K562 (cell line): ENCODE results near the gene SNUPN. TPM values are rescaled to one million over a fixed set of nuclear protein-coding genes. Genes with fewer than 3 reads are reported as not detected.

Experiments
- BMI1 ChIP-seq: fragments of 150-350 bp; IDR thresholded peaks from 2 replicates; pipeline ENCODE4 v1.6.1; 2014; ENCODE audit warnings: low read length
- CC2D1A ChIP-seq: fragments of 450-650 bp; IDR thresholded peaks from 2 replicates; pipeline ENCODE4 v1.6.1; 2017; ENCODE audit warnings: mild to moderate bottlenecking
- EP300 ChIP-seq: IDR thresholded peaks from 2 replicates; pipeline ENCODE4 v1.6.1; 2012; ENCODE audit warnings: low read length, improper control_type of control experiment
- ESRRA ChIP-seq: fragments of 450-650 bp; IDR thresholded peaks from 2 replicates; pipeline ENCODE4 v1.6.1; 2014; ENCODE audit warnings: low read depth, mild to moderate bottlenecking, moderate library complexity, borderline replicate concordance
- HEY1 ChIP-seq: fragments of 250-450 bp; sonication (Bioruptor Pico); IDR thresholded peaks from 2 replicates; pipeline ENCODE4 v1.5.0; 2020; ENCODE audit warnings: mild to moderate bottlenecking, moderate library complexity, borderline replicate concordance
- MAFG ChIP-seq: fragments of 450-650 bp; conservative IDR thresholded peaks from 2 replicates; pipeline ENCODE4 v1.6.1; 2016; ENCODE audit warnings: missing genetic modification characterization, missing compliant biosample characterization
- MCM5 ChIP-seq: fragments of 450-650 bp; IDR thresholded peaks from 2 replicates; pipeline ENCODE4 v1.6.1; 2016; ENCODE audit warnings: low read depth
- MCM7 ChIP-seq, 2 experiments: fragments of 450-650 bp; IDR thresholded peaks; 2 replicates each; pipeline ENCODE4 v1.6.1; 2016 to 2018
- MEIS2 ChIP-seq: fragments of 450-650 bp; IDR thresholded peaks from 2 replicates; pipeline ENCODE4 v1.6.1; 2014; ENCODE audit warnings: mild to moderate bottlenecking; ENCODE audit not compliant: partially characterized antibody
- MXD1 ChIP-seq: fragments of 250-450 bp; sonication (Bioruptor Pico); IDR thresholded peaks from 2 replicates; pipeline ENCODE4 v1.8.0; 2021; ENCODE audit warnings: borderline replicate concordance, mild to moderate bottlenecking, moderate library complexity; ENCODE audit not compliant: poor library complexity, severe bottlenecking
- PML ChIP-seq: IDR thresholded peaks from 2 replicates; pipeline ENCODE4 v1.6.1; 2012; ENCODE audit warnings: low read length, inconsistent platforms
- SNIP1 ChIP-seq: fragments of 450-650 bp; IDR thresholded peaks from 2 replicates; pipeline ENCODE4 v1.7.1; 2017; ENCODE audit warnings: low read depth, mild to moderate bottlenecking
- TCF3 ChIP-seq: sonication (generic); formaldehyde crosslinking; IDR thresholded peaks from 2 replicates; pipeline ENCODE4 v1.4.0; 2020; ENCODE audit warnings: mild to moderate bottlenecking, missing genetic modification reagents
- YBX1 ChIP-seq: fragments of 450-650 bp; IDR thresholded peaks from 2 replicates; pipeline ENCODE4 v1.7.1; 2016; ENCODE audit warnings: mild to moderate bottlenecking
- ZKSCAN1 ChIP-seq: fragments of 150-350 bp; IDR thresholded peaks from 2 replicates; pipeline ENCODE4 v1.6.1; 2016; ENCODE audit warnings: low read depth, low read length
- ZNF3 ChIP-seq: fragments of 250-450 bp; sonication (Bioruptor Pico); IDR thresholded peaks from 2 replicates; pipeline ENCODE4 v1.5.0; 2021; ENCODE audit warnings: mild to moderate bottlenecking, moderate library complexity
- ZNF830 ChIP-seq: fragments of 250-450 bp; sonication (Bioruptor Pico); IDR thresholded peaks from 2 replicates; pipeline ENCODE4 v1.5.0; 2021; ENCODE audit warnings: mild to moderate bottlenecking
- polyA plus RNA-seq, 8 experiments: library from polyadenylated mRNA; depleted of rRNA in 4 of 8; stranded (reverse) in 5 of 8; unstranded in 3 of 8; fragments of >200 nt; fragmentation: Nextera tagmentation in 2 of 8; fragmentation: Illumina TruSeq in 1 of 8; extraction: Ambion mirVana in 2 of 8; extraction: Trizol in 1 of 8; gene quantifications; 2 replicates each; pipeline versions ENCODE4 v1.2.1 to v1.2.3, GENCODE V29; 2011 to 2014; ENCODE audit warnings: inconsistent platforms in 1 of 8, missing spikeins in 1 of 8
- total RNA-seq, 7 experiments: library from RNA; depleted of rRNA in 6 of 7; stranded (reverse); fragments of >200 nt in 6 of 7; fragmentation: Illumina TruSeq in 2 of 7; extraction: Trizol in 2 of 7; gene quantifications; 2 replicates each; pipeline versions ENCODE4 v1.2.1 to v1.2.3, GENCODE V29; 2011 to 2021; ENCODE audit warnings: low replicate concordance in 1 of 7
- TF ChIP-seq, protein P1 (sequence below): fragments of 450-650 bp; formaldehyde crosslinking; IDR thresholded peaks from 2 replicates; pipeline ENCODE4 v1.4.0; 2022; ENCODE audit warnings: mild to moderate bottlenecking, moderate library complexity
- TF ChIP-seq, protein P2 (sequence below), 2 experiments: fragments of 450-650 bp in 1 of 2; sonication (generic) in 1 of 2; formaldehyde crosslinking in 1 of 2; IDR thresholded peaks; 2 replicates each; pipeline versions ENCODE4 v1.7.1 to v1.9.0; 2016 to 2022; ENCODE audit warnings: inconsistent platforms in 1 of 2, mild to moderate bottlenecking in 1 of 2, missing genetic modification reagents in 1 of 2

Gene SNUPN
- total and polyA plus RNA-seq, 9 of the 15 experiments (the other 6 are each of a cell fraction or from before 2014, with no cell fraction given): 32.2 to 78.3 (median 40.0) TPM

DNA sequence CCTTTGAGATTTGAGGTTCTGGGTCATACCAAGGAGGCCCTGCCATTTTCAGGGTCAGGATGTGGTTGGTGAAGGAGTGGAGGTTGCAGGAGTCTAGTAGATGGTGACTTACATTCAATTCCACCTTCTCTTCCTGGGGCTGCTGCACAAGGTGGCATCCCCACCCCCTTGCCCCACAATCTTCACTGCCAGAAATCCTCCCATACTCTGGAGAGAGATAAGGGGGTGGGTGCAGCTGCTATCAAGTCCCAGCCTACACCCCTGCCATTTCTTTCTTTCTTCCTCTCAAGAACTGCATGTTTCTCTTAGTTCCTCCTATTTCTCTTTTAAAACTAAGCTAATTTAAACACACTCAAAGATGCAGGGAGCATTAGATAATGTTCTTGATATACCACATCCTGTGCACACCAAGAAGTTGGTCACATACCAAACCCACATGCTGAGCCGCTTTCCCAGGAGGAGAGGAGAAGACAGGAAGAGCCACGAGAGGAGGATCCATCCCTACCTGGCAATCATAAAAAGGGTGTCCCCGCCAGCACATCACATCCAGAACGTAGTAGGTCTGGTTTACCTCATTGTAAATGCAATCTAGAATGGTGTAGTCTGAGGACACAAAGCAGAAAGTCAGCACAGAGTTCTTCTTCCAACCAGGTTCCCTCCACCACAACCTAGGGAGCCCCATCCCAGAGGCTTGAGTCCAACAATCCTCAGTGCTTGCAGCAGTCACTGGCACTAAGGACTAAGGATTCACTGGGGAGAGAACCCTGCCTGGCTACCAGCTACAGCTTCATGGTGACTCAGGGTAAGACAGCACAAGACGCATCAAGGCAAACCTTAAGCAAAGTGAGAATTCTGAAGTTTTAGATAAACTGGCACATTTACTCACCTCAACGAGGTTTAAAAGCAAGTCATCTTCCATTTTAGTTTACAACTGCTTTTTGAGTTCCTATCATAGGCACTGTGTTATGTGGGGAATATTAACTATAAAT is 18.5 kb downstream of the SNUPN start (continued):
- TF ChIP-seq MXD1 (CRISPR knock-in tag) (no peak), CC2D1A (no peak), HEY1 (CRISPR knock-in tag) (no peak), EP300 (no peak; the same call in 1 of the 2 replicates), BMI1 (no peak), YBX1 (no peak), TCF3 (CRISPR knock-in tag) (peak; percentile 84), ZKSCAN1 (peak; percentile 62; the same call in 1 of the 2 replicates), ZNF830 (CRISPR knock-in tag) (no peak), MEIS2 (no peak), MCM7 (IDR thresholded peaks at IDR 0.05) (no peak), ESRRA (no peak), PML (no peak), MCM5 (no peak), SNIP1 (no peak), ZNF3 (no peak), MAFG (no peak)
- TF ChIP-seq, protein P1, sequence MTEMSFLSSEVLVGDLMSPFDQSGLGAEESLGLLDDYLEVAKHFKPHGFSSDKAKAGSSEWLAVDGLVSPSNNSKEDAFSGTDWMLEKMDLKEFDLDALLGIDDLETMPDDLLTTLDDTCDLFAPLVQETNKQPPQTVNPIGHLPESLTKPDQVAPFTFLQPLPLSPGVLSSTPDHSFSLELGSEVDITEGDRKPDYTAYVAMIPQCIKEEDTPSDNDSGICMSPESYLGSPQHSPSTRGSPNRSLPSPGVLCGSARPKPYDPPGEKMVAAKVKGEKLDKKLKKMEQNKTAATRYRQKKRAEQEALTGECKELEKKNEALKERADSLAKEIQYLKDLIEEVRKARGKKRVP (CRISPR knock-in tag): no peak
- TF ChIP-seq, protein P2, sequence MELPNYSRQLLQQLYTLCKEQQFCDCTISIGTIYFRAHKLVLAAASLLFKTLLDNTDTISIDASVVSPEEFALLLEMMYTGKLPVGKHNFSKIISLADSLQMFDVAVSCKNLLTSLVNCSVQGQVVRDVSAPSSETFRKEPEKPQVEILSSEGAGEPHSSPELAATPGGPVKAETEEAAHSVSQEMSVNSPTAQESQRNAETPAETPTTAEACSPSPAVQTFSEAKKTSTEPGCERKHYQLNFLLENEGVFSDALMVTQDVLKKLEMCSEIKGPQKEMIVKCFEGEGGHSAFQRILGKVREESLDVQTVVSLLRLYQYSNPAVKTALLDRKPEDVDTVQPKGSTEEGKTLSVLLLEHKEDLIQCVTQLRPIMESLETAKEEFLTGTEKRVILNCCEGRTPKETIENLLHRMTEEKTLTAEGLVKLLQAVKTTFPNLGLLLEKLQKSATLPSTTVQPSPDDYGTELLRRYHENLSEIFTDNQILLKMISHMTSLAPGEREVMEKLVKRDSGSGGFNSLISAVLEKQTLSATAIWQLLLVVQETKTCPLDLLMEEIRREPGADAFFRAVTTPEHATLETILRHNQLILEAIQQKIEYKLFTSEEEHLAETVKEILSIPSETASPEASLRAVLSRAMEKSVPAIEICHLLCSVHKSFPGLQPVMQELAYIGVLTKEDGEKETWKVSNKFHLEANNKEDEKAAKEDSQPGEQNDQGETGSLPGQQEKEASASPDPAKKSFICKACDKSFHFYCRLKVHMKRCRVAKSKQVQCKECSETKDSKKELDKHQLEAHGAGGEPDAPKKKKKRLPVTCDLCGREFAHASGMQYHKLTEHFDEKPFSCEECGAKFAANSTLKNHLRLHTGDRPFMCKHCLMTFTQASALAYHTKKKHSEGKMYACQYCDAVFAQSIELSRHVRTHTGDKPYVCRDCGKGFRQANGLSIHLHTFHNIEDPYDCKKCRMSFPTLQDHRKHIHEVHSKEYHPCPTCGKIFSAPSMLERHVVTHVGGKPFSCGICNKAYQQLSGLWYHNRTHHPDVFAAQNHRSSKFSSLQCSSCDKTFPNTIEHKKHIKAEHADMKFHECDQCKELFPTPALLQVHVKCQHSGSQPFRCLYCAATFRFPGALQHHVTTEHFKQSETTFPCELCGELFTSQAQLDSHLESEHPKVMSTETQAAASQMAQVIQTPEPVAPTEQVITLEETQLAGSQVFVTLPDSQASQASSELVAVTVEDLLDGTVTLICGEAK (IDR thresholded peaks at IDR 0.05): no peak
- TF ChIP-seq, protein P2 (CRISPR knock-in tag; IDR thresholded peaks at IDR 0.05): no peak
